WTC11 (cell line): ENCODE results near the gene DUS1L. TPM values are rescaled to one million over a fixed set of nuclear protein-coding genes. Genes with fewer than 3 reads are reported as not detected.

Experiments used
- ATAC-seq: fragments of 200-7000 bp; cut with Tn5 transposase; 2 replicates; pipeline ENCODE4 v1.10.0; 2021; ENCODE audit warnings: mild to moderate bottlenecking, moderate library complexity
- CTCF ChIA-PET: fragments of 300-600 bp; sonication (Branson Sonifier 250); formaldehyde crosslinking; loops from one replicate; lab custom pipeline; 2021; ENCODE audit warnings: antibody characterized with exemption; lab: Charles Lee
- POLR2A ChIA-PET: fragments of 350-600 bp; sonication (Branson Sonifier 250); formaldehyde crosslinking; loops from one replicate; lab custom pipeline; 2021; ENCODE audit warnings: antibody characterized with exemption; lab: Charles Lee
- DNase-seq: peaks from one replicate; pipeline ENCODE4 v3.0.0; 2021; ENCODE audit warnings: low spot score
- H3K27ac Mint-ChIP-seq: 2 replicates; pipeline ENCODE4 v1.8.0; 2021; ENCODE audit warnings: mixed read lengths
- H3K27me3 Mint-ChIP-seq: 2 replicates; pipeline ENCODE4 v1.8.0; 2021; ENCODE audit warnings: low read depth, mild to moderate bottlenecking, moderate library complexity, mixed read lengths
- H3K36me3 Mint-ChIP-seq: 2 replicates; pipeline ENCODE4 v1.8.0; 2021; ENCODE audit warnings: mixed read lengths
- H3K4me1 Mint-ChIP-seq: 2 replicates; pipeline ENCODE4 v1.8.0; 2022; ENCODE audit warnings: mixed read lengths
- H3K4me3 Mint-ChIP-seq: 2 replicates; pipeline ENCODE4 v1.8.0; 2021; ENCODE audit warnings: mild to moderate bottlenecking, moderate library complexity, mixed read lengths
- H3K9me3 Mint-ChIP-seq: 2 replicates; pipeline ENCODE4 v1.8.0; 2021; ENCODE audit warnings: mixed read lengths
- AFF4 ChIP-seq: sonication (generic); formaldehyde crosslinking; IDR thresholded peaks from 2 replicates; pipeline ENCODE4 v1.8.1; 2023; ENCODE audit warnings: mild to moderate bottlenecking, missing genetic modification reagents, borderline replicate concordance
- ATF3 ChIP-seq: sonication (generic); formaldehyde crosslinking; conservative IDR thresholded peaks from 2 replicates; pipeline ENCODE4 v1.8.1; 2022; ENCODE audit warnings: mild to moderate bottlenecking, missing genetic modification reagents
- ATF6 ChIP-seq: sonication (generic); formaldehyde crosslinking; IDR thresholded peaks from 2 replicates; pipeline ENCODE4 v1.8.1; 2023; ENCODE audit warnings: mild to moderate bottlenecking, missing genetic modification reagents
- CREM ChIP-seq: sonication (generic); formaldehyde crosslinking; IDR thresholded peaks from 2 replicates; pipeline ENCODE4 v1.8.1; 2022; ENCODE audit warnings: mild to moderate bottlenecking, missing genetic modification reagents, moderate library complexity
- E2F5 ChIP-seq: sonication (generic); formaldehyde crosslinking; IDR thresholded peaks from 2 replicates; pipeline ENCODE4 v1.8.1; 2022; ENCODE audit warnings: mild to moderate bottlenecking, moderate library complexity, missing genetic modification reagents
- ERG ChIP-seq: fragments of 250-450 bp; sonication (Bioruptor Pico); IDR thresholded peaks from 2 replicates; pipeline ENCODE4 v1.8.0; 2021; ENCODE audit warnings: mild to moderate bottlenecking
- ESRRA ChIP-seq: sonication (generic); formaldehyde crosslinking; IDR thresholded peaks from 2 replicates; pipeline ENCODE4 v1.8.1; 2022; ENCODE audit warnings: mild to moderate bottlenecking, missing genetic modification reagents, borderline replicate concordance
- HMGA2 ChIP-seq: fragments of 250-450 bp; sonication (Bioruptor Pico); IDR thresholded peaks from 2 replicates; pipeline ENCODE4 v1.4.0; 2021; ENCODE audit warnings: mild to moderate bottlenecking, moderate library complexity
- IRF1 ChIP-seq: sonication (generic); formaldehyde crosslinking; IDR thresholded peaks from 2 replicates; pipeline ENCODE4 v1.8.0; 2023; ENCODE audit warnings: missing genetic modification reagents
- JAZF1 ChIP-seq: fragments of 250-450 bp; sonication (Bioruptor Pico); IDR thresholded peaks from 2 replicates; pipeline ENCODE4 v1.9.0; 2021; ENCODE audit warnings: moderate library complexity, mild to moderate bottlenecking, inconsistent platforms
- NFE2L1 ChIP-seq: sonication (generic); formaldehyde crosslinking; IDR thresholded peaks from 2 replicates; pipeline ENCODE4 v1.8.1; 2023; ENCODE audit warnings: missing genetic modification reagents
- NFYB ChIP-seq: sonication (generic); formaldehyde crosslinking; conservative IDR thresholded peaks from 2 replicates; pipeline ENCODE4 v1.8.0; 2022; ENCODE audit warnings: low read depth, missing genetic modification reagents
- OVOL2 ChIP-seq: fragments of 250-450 bp; sonication (Bioruptor Pico); IDR thresholded peaks from 2 replicates; pipeline ENCODE4 v1.9.0; 2021; ENCODE audit warnings: mild to moderate bottlenecking, borderline replicate concordance
- PRDM15 ChIP-seq: sonication (generic); formaldehyde crosslinking; IDR thresholded peaks from 2 replicates; pipeline ENCODE4 v1.8.0; 2022; ENCODE audit warnings: missing genetic modification reagents
- SMAD3 ChIP-seq: sonication (generic); formaldehyde crosslinking; IDR thresholded peaks from 2 replicates; pipeline ENCODE4 v1.8.0; 2022; ENCODE audit warnings: missing genetic modification reagents, mild to moderate bottlenecking, borderline replicate concordance
- SOX15 ChIP-seq: fragments of 250-450 bp; sonication (Bioruptor Pico); IDR thresholded peaks from 2 replicates; pipeline ENCODE4 v1.9.0; 2021; ENCODE audit warnings: mild to moderate bottlenecking
- TP53 ChIP-seq: sonication (generic); formaldehyde crosslinking; IDR thresholded peaks from 2 replicates; pipeline ENCODE4 v1.8.1; 2023; ENCODE audit warnings: mild to moderate bottlenecking, missing genetic modification reagents
- USF1 ChIP-seq: sonication (generic); formaldehyde crosslinking; IDR thresholded peaks from 2 replicates; pipeline ENCODE4 v1.8.0; 2022; ENCODE audit warnings: mild to moderate bottlenecking, missing genetic modification reagents
- ZBTB21 ChIP-seq: sonication (generic); formaldehyde crosslinking; IDR thresholded peaks from 2 replicates; pipeline ENCODE4 v1.8.1; 2023; ENCODE audit warnings: mild to moderate bottlenecking, missing genetic modification reagents, borderline replicate concordance
- ZSCAN18 ChIP-seq: fragments of 250-450 bp; sonication (Bioruptor Pico); IDR thresholded peaks from 2 replicates; pipeline ENCODE4 v2.1.2; 2022; ENCODE audit warnings: mild to moderate bottlenecking, moderate library complexity
- total RNA-seq: library from RNA; stranded (reverse); gene quantifications from 3 replicates; pipeline ENCODE4 v1.2.3, GENCODE V29; 2021

Gene DUS1L
- total RNA-seq, 1 experiment from 2014 or later: 120 TPM

GRCh38 chr17:82108496-82108945 lies 42.9 kb upstream of the DUS1L start (continued):
- TF ChIP-seq IRF1 (CRISPR knock-in tag) (no peak), TP53 (CRISPR knock-in tag) (no peak), SMAD3 (no peak), ATF3 (CRISPR knock-in tag) (no peak)

- no peak overlapping the region for H3K4me3 Mint-ChIP-seq
- ChIA-PET CTCF (interaction anchor here (2.2 to 2.4 kb wide), 2 partner anchors 46 to 70 kb away, joined by 16 to 25 read pairs; partner anchors contain the start of gene DCXR), POLR2A (no interaction called here)
- peaks cover 52% of the 10 kb centered on the region for H3K27me3 Mint-ChIP-seq
- no peaks in the 10 kb centered on the region for H3K9me3 Mint-ChIP-seq
- no peak for DNase-seq
- H3K27ac Mint-ChIP-seq: no peak overlapping the region
- ATAC-seq: no peak
- peaks cover 33% of the 10 kb centered on the region for H3K4me1 Mint-ChIP-seq
- no peaks in the 10 kb centered on the region for H3K36me3 Mint-ChIP-seq
- no peak for TF ChIP-seq CREM (CRISPR knock-in tag)
- no peak for TF ChIP-seq SMAD3
- no peak for TF ChIP-seq ESRRA (CRISPR knock-in tag)
- TF ChIP-seq ZBTB21 (CRISPR knock-in tag): no peak
- TF ChIP-seq AFF4: no peak
- no peak for TF ChIP-seq USF1 (CRISPR knock-in tag)
- no peak for TF ChIP-seq OVOL2 (CRISPR knock-in tag)
- no peak for TF ChIP-seq HMGA2
- no peak for TF ChIP-seq PRDM15 (CRISPR knock-in tag)
- no peak for TF ChIP-seq ZSCAN18
- TF ChIP-seq E2F5: no peak
- TF ChIP-seq SOX15 (CRISPR knock-in tag): no peak
- no peak for TF ChIP-seq NFYB (CRISPR knock-in tag)
- TF ChIP-seq NFE2L1 (CRISPR knock-in tag): no peak
- TF ChIP-seq ATF6 (CRISPR knock-in tag): no peak
- no peak for TF ChIP-seq ERG
- TF ChIP-seq JAZF1 (CRISPR knock-in tag): no peak
These were observed 42.4 kb upstream of the DUS1L start for GRCh38 chr17:82108038-82108437.
